ENCODE data around the gene RCN2. TPM values are rescaled to one million over a fixed set of nuclear protein-coding genes. Genes with fewer than 3 reads are reported as not detected.
"Not testable (repeated sequence)": the region's sequence is repeated elsewhere in the genome, so short reads cannot be mapped to it uniquely, and the experiment has no call there.

Gene RCN2
- total RNA-seq (2014; rRNA removed; shearing (Covaris generic)), result 167 and 217 TPM in 2 replicates

GRCh38 chr15:76931397-76932134 lies at the start of gene RCN2:
TSS of gene RCN2 (plus strand) at chr15:76931749. CDS start at chr15:76931842, 93 bp downstream.
- DNase-seq (ENCODE audit: low spot score), result peak; percentile 80

- DNase-seq (ENCODE audit: low spot score), result no peak
Observed at GRCh38 chr15:76885212-76885611, 46.3 kb upstream of the RCN2 start.

- not testable (repeated sequence) for DNase-seq (ENCODE audit: low spot score)
Observed at GRCh38 chr15:76887280-76888141, 44.0 kb upstream of the RCN2 start.

- DNase-seq (ENCODE audit: low spot score), result not testable (repeated sequence)
Observed at GRCh38 chr15:76892836-76893235, 38.7 kb upstream of the RCN2 start.

GRCh38 chr15:76894174-76894573 lies 37.4 kb upstream of the RCN2 start:
- DNase-seq (ENCODE audit: low spot score), result no peak

- no peak for DNase-seq (ENCODE audit: low spot score)
Observed at GRCh38 chr15:76898102-76898501, 33.4 kb upstream of the RCN2 start.

GRCh38 chr15:76899176-76899930 lies 32.2 kb upstream of the RCN2 start:
- DNase-seq (ENCODE audit: low spot score), result not testable (repeated sequence)

GRCh38 chr15:76899931-76900310 lies 31.6 kb upstream of the RCN2 start:
- not testable (repeated sequence) for DNase-seq (ENCODE audit: low spot score)

GRCh38 chr15:76901965-76902364 lies 29.6 kb upstream of the RCN2 start:
- no peak for DNase-seq (ENCODE audit: low spot score)

GRCh38 chr15:76903251-76903681 lies 28.3 kb upstream of the RCN2 start:
- peak; percentile 17 for DNase-seq (ENCODE audit: low spot score)

GRCh38 chr15:76904461-76905012 lies 27.0 kb upstream of the RCN2 start:
- DNase-seq (ENCODE audit: low spot score), result peak; percentile 21

GRCh38 chr15:76905013-76905839 lies 26.3 kb upstream of the RCN2 start, which contains the start of gene SCAPER:
TSS of gene SCAPER (minus strand) at chr15:76905340. CDS start at chr15:76883817, 21,523 bp downstream.
- DNase-seq (ENCODE audit: low spot score), result peak; percentile 69

- DNase-seq (ENCODE audit: low spot score), result no peak
Observed at GRCh38 chr15:76905855-76906254, 25.7 kb upstream of the RCN2 start.

GRCh38 chr15:76912430-76912829 lies 19.1 kb upstream of the RCN2 start:
- DNase-seq (ENCODE audit: low spot score), result peak; percentile 5

- no peak for DNase-seq (ENCODE audit: low spot score)
Observed at GRCh38 chr15:76913737-76914136, 17.8 kb upstream of the RCN2 start.

GRCh38 chr15:76916369-76916768 lies 15.2 kb upstream of the RCN2 start:
- DNase-seq (ENCODE audit: low spot score), result no peak

- DNase-seq (ENCODE audit: low spot score), result no peak
Observed at GRCh38 chr15:76928201-76928600, 3.3 kb upstream of the RCN2 start.

GRCh38 chr15:76929011-76929760 lies 2.4 kb upstream of the RCN2 start:
- no peak for DNase-seq (ENCODE audit: low spot score)

- no peak for DNase-seq (ENCODE audit: low spot score)
Observed at GRCh38 chr15:76930831-76931396, 635 bp upstream of the RCN2 start.
